Osteocyte (in vitro differentiated cells): ENCODE measurements around the gene GRM5. TPM values are rescaled to one million over a fixed set of nuclear protein-coding genes. Genes with fewer than 3 reads are reported as not detected.

ENCODE experiments used
- DNase-seq: peaks from one replicate; pipeline ENCODE4 v3.0.0; 2021; ENCODE audit warnings: mixed read lengths; ENCODE audit not compliant: unreplicated experiment; ENCODE audit errors: extremely low spot score
- H3K27ac Mint-ChIP-seq: one replicate; pipeline ENCODE4 v1.8.0; 2021; ENCODE audit warnings: mild to moderate bottlenecking, mixed read lengths; ENCODE audit not compliant: unreplicated experiment
- H3K27me3 Mint-ChIP-seq: one replicate; pipeline ENCODE4 v1.8.0; 2021; ENCODE audit warnings: mixed read lengths; ENCODE audit not compliant: unreplicated experiment
- H3K36me3 Mint-ChIP-seq: one replicate; pipeline ENCODE4 v1.8.0; 2021; ENCODE audit warnings: mixed read lengths; ENCODE audit not compliant: unreplicated experiment
- H3K4me1 Mint-ChIP-seq: one replicate; pipeline ENCODE4 v1.8.0; 2021; ENCODE audit warnings: mixed read lengths; ENCODE audit not compliant: unreplicated experiment
- H3K4me3 Mint-ChIP-seq: one replicate; pipeline ENCODE4 v1.8.0; 2021; ENCODE audit warnings: mild to moderate bottlenecking, moderate library complexity, mixed read lengths; ENCODE audit not compliant: unreplicated experiment
- H3K9me3 Mint-ChIP-seq: one replicate; pipeline ENCODE4 v1.8.0; 2021; ENCODE audit warnings: mixed read lengths; ENCODE audit not compliant: unreplicated experiment
- CTCF ChIP-seq: fragments of 200-600 bp; sonication (generic); IDR thresholded peaks from 2 replicates; pipeline ENCODE4 v1.5.0; 2021; ENCODE audit warnings: antibody characterized with exemption, mild to moderate bottlenecking, moderate library complexity
- total RNA-seq: library from RNA; stranded (reverse); gene quantifications from 2 replicates; pipeline ENCODE4 v1.2.1, GENCODE V29; 2021

The GRM5 gene
- total RNA-seq, 1 donor from 2014 or later, result 0.21 TPM

- H3K36me3 Mint-ChIP-seq, result no peaks in the 10 kb centered on the region
- DNase-seq, result no peak
- no peak overlapping the region for H3K27ac Mint-ChIP-seq
- H3K27me3 Mint-ChIP-seq, result peaks cover 20% of the 10 kb centered on the region
- peaks cover 9% of the 10 kb centered on the region for H3K4me1 Mint-ChIP-seq
- H3K4me3 Mint-ChIP-seq, result no peak overlapping the region
- H3K9me3 Mint-ChIP-seq, result no peaks in the 10 kb centered on the region
- peak; percentile 65 for TF ChIP-seq CTCF
Observed at GRCh38 chr11:88484873-88485621, 580.7 kb downstream of the GRM5 start.

GRCh38 chr11:88482871-88483301, 582.9 kb downstream of the GRM5 start:
- H3K27ac Mint-ChIP-seq, result no peak overlapping the region
- H3K27me3 Mint-ChIP-seq, result peaks cover 7% of the 10 kb centered on the region
- H3K4me1 Mint-ChIP-seq, result peaks cover 13% of the 10 kb centered on the region
- H3K36me3 Mint-ChIP-seq, result no peaks in the 10 kb centered on the region
- DNase-seq, result no peak
- no peak for TF ChIP-seq CTCF
- no peak overlapping the region for H3K4me3 Mint-ChIP-seq
- no peaks in the 10 kb centered on the region for H3K9me3 Mint-ChIP-seq

GRCh38 chr11:88480223-88480622, 585.6 kb downstream of the GRM5 start:
- no peak for TF ChIP-seq CTCF
- Mint-ChIP-seq H3K27ac (peak overlapping the region; percentile 71), H3K9me3 (no peaks in the 10 kb centered on the region), H3K4me3 (no peak overlapping the region), H3K4me1 (peaks cover 13% of the 10 kb centered on the region), H3K27me3 (peaks cover 5% of the 10 kb centered on the region), H3K36me3 (no peaks in the 10 kb centered on the region)
- DNase-seq, result no peak

GRCh38 chr11:88478136-88478815, 587.5 kb downstream of the GRM5 start:
- no peak overlapping the region for H3K27ac Mint-ChIP-seq
- TF ChIP-seq CTCF, result no peak

GRCh38 chr11:88475991-88476418, 589.8 kb downstream of the GRM5 start:
- no peak for TF ChIP-seq CTCF
- H3K27ac Mint-ChIP-seq, result no peak overlapping the region
- H3K4me3 Mint-ChIP-seq, result no peak overlapping the region

More at GRCh38 chr11:88478136-88478815, 587.5 kb downstream of the GRM5 start:
- Mint-ChIP-seq H3K4me1 (peaks cover 13% of the 10 kb centered on the region), H3K27me3 (peaks cover 9% of the 10 kb centered on the region), H3K4me3 (no peak overlapping the region), H3K9me3 (no peaks in the 10 kb centered on the region), H3K36me3 (no peaks in the 10 kb centered on the region)
- DNase-seq, result no peak

More at GRCh38 chr11:88475991-88476418, 589.8 kb downstream of the GRM5 start:
- peaks cover 11% of the 10 kb centered on the region for H3K27me3 Mint-ChIP-seq
- no peaks in the 10 kb centered on the region for H3K36me3 Mint-ChIP-seq
- no peak for DNase-seq
- peaks cover 13% of the 10 kb centered on the region for H3K4me1 Mint-ChIP-seq
- H3K9me3 Mint-ChIP-seq, result no peaks in the 10 kb centered on the region
